Natural killer cell (primary cell): ENCODE data around the gene FIBP. TPM values are rescaled to one million over a fixed set of nuclear protein-coding genes. Genes with fewer than 3 reads are reported as not detected.

ENCODE experiments used
- ATAC-seq, 3 donors: fragments of 150-1000 bp in 2 of 3; fragments of 200-7000 bp in 1 of 3; cut with Tn5 transposase; 1 replicate in 1 of 3; 2 replicates in 2 of 3; pipeline ENCODE4 v1.10.0; 2021; ENCODE audit warnings: mild to moderate bottlenecking in 2 of 3, moderate library complexity in 2 of 3
- DNase-seq, 2 donors: peaks; one replicate each; pipeline versions ENCODE4 v3.0.0 to v3.0.0-alpha.2; 2013 to 2021; ENCODE audit warnings: mixed read lengths in 1 of 2
- H3K27ac ChIP-seq: one replicate; pipeline ENCODE4 v1.5.1; 2013; ENCODE audit warnings: mild to moderate bottlenecking, low read length
- H3K27me3 ChIP-seq: one replicate; pipeline ENCODE4 v1.6.1; 2013; ENCODE audit warnings: low read length; ENCODE audit not compliant: control insufficient read depth, insufficient read depth
- H3K36me3 ChIP-seq: one replicate; pipeline ENCODE4 v1.6.1; 2013; ENCODE audit warnings: low read length; ENCODE audit not compliant: control insufficient read depth, insufficient read depth
- H3K4me1 ChIP-seq: one replicate; pipeline ENCODE4 v1.6.1; 2013; ENCODE audit warnings: low read length; ENCODE audit not compliant: control insufficient read depth, insufficient read depth
- H3K4me3 ChIP-seq: one replicate; pipeline ENCODE4 v1.5.1; 2013; ENCODE audit warnings: low read length
- H3K9me3 ChIP-seq: one replicate; pipeline ENCODE4 v1.6.1; 2013; ENCODE audit warnings: low read length; ENCODE audit not compliant: control insufficient read depth, insufficient read depth
- H3K27ac Mint-ChIP-seq, 2 donors: one replicate each; pipeline ENCODE4 v1.8.0; 2022; ENCODE audit warnings: mild to moderate bottlenecking in 2 of 2, mixed read lengths in 2 of 2, moderate library complexity in 1 of 2
- H3K27me3 Mint-ChIP-seq, 2 donors: one replicate each; pipeline ENCODE4 v1.8.0; 2022; ENCODE audit warnings: low read depth in 2 of 2, mixed read lengths in 2 of 2
- H3K36me3 Mint-ChIP-seq: one replicate; pipeline ENCODE4 v1.8.0; 2022; ENCODE audit warnings: mixed read lengths
- H3K4me1 Mint-ChIP-seq, 2 donors: one replicate each; pipeline ENCODE4 v1.8.0; 2022; ENCODE audit warnings: mixed read lengths in 2 of 2
- H3K4me3 Mint-ChIP-seq: one replicate; pipeline ENCODE4 v1.8.0; 2022; ENCODE audit warnings: mild to moderate bottlenecking, moderate library complexity, mixed read lengths
- H3K9me3 Mint-ChIP-seq, 2 donors: one replicate each; pipeline ENCODE4 v1.8.0; 2022; ENCODE audit warnings: mixed read lengths in 2 of 2
- WGBS: methylation state at CpG from one replicate; pipeline ENCODE4 v1.1.7; 2013; ENCODE audit warnings: missing lambda C conversion rate; ENCODE audit not compliant: insufficient coverage; 5-methylcytosine and 5-hydroxymethylcytosine counted together
- intact Hi-C: fragments of 100-400 bp; cut with micrococcal nuclease; formaldehyde crosslinking; loops from one replicate; pipeline ENCODE4 v1.14.2; 2022
- total RNA-seq, 4 donors: library from RNA; stranded (reverse); fragments of 120-200 nt in 1 of 4; gene quantifications; one replicate each; pipeline versions ENCODE4 v1.2.3 to v1.2.4, GENCODE V29; 2013 to 2022
- TF ChIP-seq, protein P1 (sequence below): fragments of 200-600 bp; IDR thresholded peaks from one replicate; pipeline ENCODE4 v1.8.0; 2022; ENCODE audit warnings: antibody characterized with exemption

FIBP gene
- total RNA-seq, 3 donors from 2014 or later (not counting 1 experiment from before 2014, with no cell fraction given), result 36.5 to 47.9 (median 45.7) TPM

DNA sequence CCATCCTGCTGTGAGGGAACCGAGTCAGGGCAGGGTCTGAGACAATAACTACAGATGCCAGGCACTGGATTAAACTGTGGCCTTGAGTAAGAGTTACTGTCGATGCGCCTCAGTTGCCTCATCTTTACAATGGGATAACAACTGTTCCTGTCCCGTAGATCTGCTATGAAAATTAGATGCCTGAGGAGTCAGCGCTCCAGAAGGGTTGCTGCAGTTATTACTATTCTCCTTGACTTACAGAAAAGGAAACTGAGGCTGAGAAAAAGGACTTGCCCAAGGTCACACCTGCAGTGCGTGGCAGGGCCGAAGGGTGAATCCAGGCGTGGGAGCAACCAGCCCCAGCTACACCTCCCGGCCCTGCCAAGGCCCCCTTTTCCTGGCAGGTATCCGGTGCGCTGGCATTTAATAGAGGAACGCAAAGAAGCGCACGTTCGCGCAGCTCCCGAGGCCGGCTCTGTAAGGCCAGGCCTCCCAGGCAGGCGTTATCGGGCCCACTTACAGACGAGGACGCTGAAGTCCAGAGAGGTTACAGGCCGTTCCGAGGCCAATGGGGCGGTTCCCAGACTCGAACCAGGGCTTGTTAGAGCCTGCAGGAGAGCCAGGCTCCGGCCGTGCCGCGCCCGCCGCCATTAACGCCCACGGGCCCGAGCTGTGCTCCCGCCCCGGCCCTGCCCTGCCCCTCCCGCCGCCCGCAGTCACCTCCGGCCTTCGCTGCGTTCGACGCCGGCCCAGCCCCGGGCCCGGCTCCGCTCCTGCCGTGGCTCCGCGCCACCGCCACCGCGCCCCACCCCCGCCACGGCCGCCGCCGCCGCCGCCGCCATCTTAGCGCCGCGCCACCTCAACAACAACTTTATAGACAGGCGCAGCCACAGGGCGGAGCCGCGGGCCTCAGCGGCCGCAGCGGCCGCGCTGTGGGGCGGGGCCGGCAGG is 30.2 kb upstream of the FIBP start, which contains the start of gene C11orf68:
Gene C11orf68 (minus strand): TSS at position 852 of the 930 bp plus-strand sequence. CDS start 31 bp downstream, at position 821.
- 4% methylated on average over 77 of the region's 77 CpGs for WGBS
- H3K4me1 ChIP-seq, result peaks cover 57% of the 10 kb centered on the region
- ATAC-seq (peak in 1 of 3 donors; percentile 3), DNase-seq (no peak)
- no peaks in the 10 kb centered on the region for H3K27me3 Mint-ChIP-seq
- H3K27me3 ChIP-seq, result no peaks in the 10 kb centered on the region
- intact Hi-C loops, result loop anchor here (1.0 to 5.0 kb wide), 5 partner anchors 10 to 61 kb away; partner anchors contain the start of genes CCDC85B, CFL1 and SART1
- peak within 1 kb of the TSS; percentile 96 for H3K4me3 ChIP-seq
- H3K27ac Mint-ChIP-seq, result peak within 1 kb of the TSS; percentile 77 to 90
- H3K27ac ChIP-seq, result peak within 1 kb of the TSS; percentile 79
- H3K36me3 ChIP-seq, result peaks cover 30% of the 10 kb centered on the region
- TF ChIP-seq, protein P1, sequence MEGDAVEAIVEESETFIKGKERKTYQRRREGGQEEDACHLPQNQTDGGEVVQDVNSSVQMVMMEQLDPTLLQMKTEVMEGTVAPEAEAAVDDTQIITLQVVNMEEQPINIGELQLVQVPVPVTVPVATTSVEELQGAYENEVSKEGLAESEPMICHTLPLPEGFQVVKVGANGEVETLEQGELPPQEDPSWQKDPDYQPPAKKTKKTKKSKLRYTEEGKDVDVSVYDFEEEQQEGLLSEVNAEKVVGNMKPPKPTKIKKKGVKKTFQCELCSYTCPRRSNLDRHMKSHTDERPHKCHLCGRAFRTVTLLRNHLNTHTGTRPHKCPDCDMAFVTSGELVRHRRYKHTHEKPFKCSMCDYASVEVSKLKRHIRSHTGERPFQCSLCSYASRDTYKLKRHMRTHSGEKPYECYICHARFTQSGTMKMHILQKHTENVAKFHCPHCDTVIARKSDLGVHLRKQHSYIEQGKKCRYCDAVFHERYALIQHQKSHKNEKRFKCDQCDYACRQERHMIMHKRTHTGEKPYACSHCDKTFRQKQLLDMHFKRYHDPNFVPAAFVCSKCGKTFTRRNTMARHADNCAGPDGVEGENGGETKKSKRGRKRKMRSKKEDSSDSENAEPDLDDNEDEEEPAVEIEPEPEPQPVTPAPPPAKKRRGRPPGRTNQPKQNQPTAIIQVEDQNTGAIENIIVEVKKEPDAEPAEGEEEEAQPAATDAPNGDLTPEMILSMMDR, result no peak
- H3K4me3 Mint-ChIP-seq, result peak within 1 kb of the TSS; percentile 90
- no peaks in the 10 kb centered on the region for H3K9me3 Mint-ChIP-seq
- H3K9me3 ChIP-seq, result no peaks in the 10 kb centered on the region
- H3K4me1 Mint-ChIP-seq, result peaks cover 24 to 53% of the 10 kb centered on the region in 2 donors
- H3K36me3 Mint-ChIP-seq, result no peaks in the 10 kb centered on the region

DNA sequence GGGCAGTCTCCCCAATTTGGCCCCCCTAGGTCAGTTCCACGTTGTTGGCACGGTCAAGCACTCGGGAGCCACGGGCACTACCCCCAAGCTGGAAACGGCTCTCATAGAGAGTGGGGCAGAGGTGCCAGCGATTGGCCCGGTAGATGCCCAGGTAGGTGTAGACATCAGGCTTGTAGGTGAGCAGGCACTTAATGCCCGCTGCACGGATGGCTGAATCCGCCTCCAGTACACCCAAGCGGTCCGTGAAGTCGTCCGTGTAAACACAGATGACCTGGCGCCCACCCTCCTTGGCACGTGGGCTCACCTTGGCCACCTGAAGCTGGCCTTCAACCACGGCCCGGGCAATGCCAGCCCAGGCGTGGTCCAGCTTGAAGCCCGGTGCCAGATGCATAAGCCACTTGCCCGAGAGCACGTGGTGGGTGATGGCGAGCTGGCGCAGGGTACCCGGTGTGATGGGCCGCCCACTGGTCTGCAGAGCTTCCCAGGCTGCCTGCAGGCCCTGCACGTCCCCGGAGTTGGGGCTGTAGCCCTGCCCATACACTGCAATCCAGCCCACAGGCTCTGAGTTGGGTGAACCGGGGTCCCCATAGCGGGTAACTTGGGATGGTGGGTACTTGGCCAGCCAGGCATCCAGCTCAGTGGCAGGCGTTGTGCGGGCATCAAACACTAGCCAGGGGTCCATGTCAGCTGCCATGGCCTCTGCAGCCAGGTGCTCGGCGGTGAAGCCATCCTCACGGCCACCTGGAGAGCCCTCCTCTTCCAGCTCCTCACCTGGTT is 29.4 kb upstream of the FIBP start:
- no peak for ATAC-seq
- H3K9me3 Mint-ChIP-seq, result no peaks in the 10 kb centered on the region
- 90% methylated on average over 35 of the region's 35 CpGs for WGBS
- Histone ChIP-seq H3K36me3 (peaks cover 22% of the 10 kb centered on the region), H3K4me1 (peaks cover 57% of the 10 kb centered on the region), H3K4me3 (peak overlapping the region; percentile 96), H3K9me3 (no peaks in the 10 kb centered on the region), H3K27ac (no peak overlapping the region), H3K27me3 (no peaks in the 10 kb centered on the region)
- no peaks in the 10 kb centered on the region for H3K36me3 Mint-ChIP-seq
- intact Hi-C loops, result loop anchor here (2.0 to 5.0 kb wide), 3 partner anchors 15 to 60 kb away; partner anchors contain the start of genes CCDC85B and CFL1
- H3K4me3 Mint-ChIP-seq, result peak overlapping the region; percentile 90
- no peak for DNase-seq
- peaks cover 24 to 52% of the 10 kb centered on the region in 2 donors for H3K4me1 Mint-ChIP-seq
- no peaks in the 10 kb centered on the region for H3K27me3 Mint-ChIP-seq
- peak overlapping the region; percentile 49 to 77 for H3K27ac Mint-ChIP-seq
- TF ChIP-seq, protein P1, result no peak

DNA sequence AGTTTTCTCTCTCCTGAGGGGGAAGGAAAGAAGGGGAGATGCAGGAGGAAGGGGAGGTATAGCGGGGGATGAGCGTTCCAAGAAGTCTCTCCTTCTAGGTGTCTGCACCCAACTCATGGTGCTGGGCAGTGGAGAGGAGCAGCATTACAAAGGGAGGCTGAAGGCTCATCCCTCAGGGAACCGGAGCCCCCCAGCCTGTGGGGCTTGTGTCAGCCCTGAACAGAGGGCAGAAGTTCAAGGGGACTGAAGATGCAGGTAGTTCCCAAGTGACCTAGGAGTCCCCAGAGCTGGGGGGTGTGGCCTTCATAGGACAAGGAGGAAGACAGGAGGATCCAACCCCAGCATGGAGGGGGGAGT is 28.8 kb upstream of the FIBP start:
- no peaks in the 10 kb centered on the region for H3K27me3 ChIP-seq
- peaks cover 16% of the 10 kb centered on the region for H3K36me3 ChIP-seq
- no peak overlapping the region for H3K4me3 ChIP-seq
- no peaks in the 10 kb centered on the region for H3K9me3 ChIP-seq
- Mint-ChIP-seq H3K4me3 (peak overlapping the region; percentile 65), H3K4me1 (peaks cover 24 to 46% of the 10 kb centered on the region in 2 donors), H3K36me3 (no peaks in the 10 kb centered on the region), H3K27me3 (no peaks in the 10 kb centered on the region), H3K9me3 (no peaks in the 10 kb centered on the region), H3K27ac (peak overlapping the region; percentile 43 to 49)
- WGBS, result 100% methylated on average over 3 of the region's 3 CpGs
- H3K4me1 ChIP-seq, result peaks cover 54% of the 10 kb centered on the region
- TF ChIP-seq, protein P1, result no peak
- no peak for ATAC-seq
- no peak for DNase-seq
- intact Hi-C loops, result loop anchor here (5.0 kb wide), 1 partner anchor 60 kb away; the partner anchor contains the start of gene CFL1
- H3K27ac ChIP-seq, result no peak overlapping the region
